ENCODE measurements around the gene PLXNB2.

Gene PLXNB2

GRCh38 chr22:50262973-50263617, 44.4 kb downstream of the PLXNB2 start:
- no peak for DNase-seq (ENCODE audit: low read depth)

GRCh38 chr22:50262460-50262911, 45.0 kb downstream of the PLXNB2 start:
- no peak for DNase-seq (ENCODE audit: low read depth)

GRCh38 chr22:50261615-50262459, 45.6 kb downstream of the PLXNB2 start, which contains the start of gene MAPK12:
TSS of gene MAPK12 (minus strand) at chr22:50261683. CDS start at chr22:50261509, 174 bp downstream.
- no peak for DNase-seq (ENCODE audit: low read depth)

GRCh38 chr22:50260801-50261614, 46.4 kb downstream of the PLXNB2 start:
- DNase-seq (ENCODE audit: low read depth): no peak

GRCh38 chr22:50260434-50260800, 47.0 kb downstream of the PLXNB2 start:
- no peak for DNase-seq (ENCODE audit: low read depth)

- no peak for DNase-seq (ENCODE audit: low read depth)
Measured at GRCh38 chr22:50259302-50259701, 48.1 kb downstream of the PLXNB2 start.

GRCh38 chr22:50258361-50259292, 48.8 kb downstream of the PLXNB2 start:
- no peak for DNase-seq (ENCODE audit: low read depth)

GRCh38 chr22:50257451-50258360, 49.7 kb downstream of the PLXNB2 start:
- no peak for DNase-seq (ENCODE audit: low read depth)

- DNase-seq (ENCODE audit: low read depth): no peak
Measured at GRCh38 chr22:50257041-50257440, 50.4 kb downstream of the PLXNB2 start.

- DNase-seq (ENCODE audit: low read depth): no peak
Measured at GRCh38 chr22:50256258-50256862, 51.1 kb downstream of the PLXNB2 start.

- no peak for DNase-seq (ENCODE audit: low read depth)
Measured at GRCh38 chr22:50255607-50256006, 51.8 kb downstream of the PLXNB2 start.

GRCh38 chr22:50255099-50255498, 52.3 kb downstream of the PLXNB2 start:
- DNase-seq (ENCODE audit: low read depth): no peak

GRCh38 chr22:50253941-50254340, 53.5 kb downstream of the PLXNB2 start:
- DNase-seq (ENCODE audit: low read depth): no peak

GRCh38 chr22:50253046-50253915, 54.2 kb downstream of the PLXNB2 start:
- DNase-seq (ENCODE audit: low read depth): no peak

GRCh38 chr22:50252082-50253045, 55.1 kb downstream of the PLXNB2 start:
- DNase-seq (ENCODE audit: low read depth): peak; percentile 64

- no peak for DNase-seq (ENCODE audit: low read depth)
Measured at GRCh38 chr22:50251477-50252081, 55.9 kb downstream of the PLXNB2 start.
